HT1080 (cell line): ENCODE measurements around the gene C2orf15. TPM values are rescaled to one million over a fixed set of nuclear protein-coding genes. Genes with fewer than 3 reads are reported as not detected.
"Not testable (repeated sequence)": the region's sequence is repeated elsewhere in the genome, so short reads cannot be mapped to it uniquely, and the experiment has no call there.

ENCODE experiments used
- DNase-seq: peaks from one replicate; pipeline ENCODE4 v3.0.0-alpha.2; 2015; ENCODE audit warnings: low read depth
- polyA plus RNA-seq, 2 experiments: library from polyadenylated mRNA; depleted of rRNA; stranded (reverse); fragments of >200 nt; gene quantifications; 2 replicates each; pipeline ENCODE4 v1.2.3, GENCODE V29; 2015
- total RNA-seq: library from RNA; depleted of rRNA; stranded (reverse); fragments of >200 nt; shearing (Covaris generic); gene quantifications from 2 replicates; pipeline ENCODE4 v1.2.3, GENCODE V29; 2014; rRNA removed

C2orf15 gene, protein sequence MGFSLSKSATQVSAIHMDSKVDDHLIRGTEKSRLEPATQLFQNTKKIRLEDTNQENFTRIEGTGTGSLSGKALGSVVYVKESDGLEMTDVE
- total RNA-seq, result 0.23 TPM in 2 replicates
- 0.20 and 0.44 TPM in 2 replicates for polyA plus RNA-seq (2015; cell fraction: cytosol; rRNA removed)
- 0.08 and 0.51 TPM in 2 replicates for polyA plus RNA-seq (2015; cell fraction: nucleus; rRNA removed)

GRCh38 chr2:99141110-99142108, at the start of gene C2orf15:
Gene C2orf15 (plus strand): TSS chr2:99141707. CDS start chr2:99150559, 8,852 bp downstream.
- peak; percentile 87 for DNase-seq

- DNase-seq, result no peak
These were observed 44.8 kb upstream of the C2orf15 start for GRCh38 chr2:99096728-99097127.

DNA sequence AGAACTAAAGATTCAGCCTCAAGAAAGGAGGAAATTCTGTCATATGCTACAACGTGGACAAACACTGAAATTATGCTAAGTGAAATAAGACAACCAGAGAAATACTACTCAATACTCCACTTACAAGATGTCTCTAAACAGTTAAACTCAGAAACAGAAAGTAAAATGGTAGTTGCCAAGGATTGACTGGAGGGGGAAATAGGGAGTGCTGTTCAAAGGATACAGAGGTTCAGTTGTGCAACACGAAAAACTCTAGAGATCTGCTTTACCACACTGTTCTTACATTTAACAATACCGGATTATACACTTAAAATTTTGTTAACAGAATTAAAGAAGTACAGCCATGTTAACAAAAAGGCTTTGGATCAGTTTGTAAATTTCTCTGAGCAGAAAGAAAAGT, 39.8 kb upstream of the C2orf15 start:
- peak; percentile 18 for DNase-seq

DNA sequence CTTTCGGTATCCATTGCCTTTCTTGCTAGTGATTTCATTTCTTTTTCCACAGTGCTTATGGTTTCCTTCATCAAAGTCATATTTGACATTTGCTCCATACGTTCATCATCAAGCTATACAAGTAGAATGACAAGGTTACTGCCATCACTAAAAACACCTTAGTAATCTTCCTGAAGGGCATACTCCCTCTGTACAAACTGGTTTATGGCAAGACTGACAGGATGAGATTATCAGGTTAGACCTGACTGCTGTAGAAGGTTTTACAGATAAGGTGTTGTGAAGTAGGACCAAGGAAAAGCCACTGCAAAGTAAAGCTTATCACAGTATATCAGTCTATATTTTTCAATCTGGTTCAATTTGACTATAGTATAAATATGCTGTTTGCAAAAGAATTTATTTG, 37.5 kb upstream of the C2orf15 start:
- DNase-seq, result no peak

DNA sequence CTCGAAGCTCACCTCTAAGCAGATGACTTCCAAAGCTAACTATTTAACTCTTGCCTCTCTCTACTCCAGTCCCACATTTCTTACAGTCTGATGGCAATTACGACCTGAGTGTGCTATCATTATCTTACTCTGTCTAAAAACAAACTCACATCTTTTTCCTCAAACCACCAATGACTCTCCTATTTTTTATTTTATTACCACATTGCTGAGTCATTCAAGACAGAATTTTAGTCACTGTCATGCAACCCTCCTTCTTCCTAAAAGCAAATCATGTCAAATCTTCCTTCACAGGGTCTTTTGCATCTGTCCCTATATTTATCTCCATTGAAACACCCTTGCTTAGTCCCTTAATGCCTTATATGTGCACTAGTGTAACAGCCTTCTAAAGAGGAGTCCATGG, 34.6 kb upstream of the C2orf15 start:
- peak; percentile 52 for DNase-seq

DNA sequence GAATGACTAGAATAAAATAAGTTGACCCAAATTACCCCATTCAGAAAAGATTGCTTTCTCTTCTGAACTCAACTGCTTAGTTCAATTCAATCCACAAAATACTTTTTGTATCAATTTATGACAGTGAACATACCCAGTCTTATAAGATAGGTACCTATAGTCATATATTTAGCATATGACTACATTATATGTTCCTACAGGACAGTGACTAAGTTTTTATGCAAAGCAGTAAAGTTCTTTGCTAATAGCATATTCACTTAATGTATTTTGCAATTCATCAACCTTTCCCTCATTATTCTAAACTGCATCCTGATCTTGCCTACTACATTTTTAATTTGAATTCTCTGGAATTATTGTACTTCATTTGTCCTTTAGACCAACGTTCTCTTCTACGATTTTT, 30.3 kb upstream of the C2orf15 start:
- no peak for DNase-seq

- DNase-seq, result no peak
These were observed 29.6 kb upstream of the C2orf15 start for GRCh38 chr2:99111945-99112344.

- DNase-seq, result no peak
These were observed 28.9 kb upstream of the C2orf15 start for GRCh38 chr2:99112617-99113016.

DNA sequence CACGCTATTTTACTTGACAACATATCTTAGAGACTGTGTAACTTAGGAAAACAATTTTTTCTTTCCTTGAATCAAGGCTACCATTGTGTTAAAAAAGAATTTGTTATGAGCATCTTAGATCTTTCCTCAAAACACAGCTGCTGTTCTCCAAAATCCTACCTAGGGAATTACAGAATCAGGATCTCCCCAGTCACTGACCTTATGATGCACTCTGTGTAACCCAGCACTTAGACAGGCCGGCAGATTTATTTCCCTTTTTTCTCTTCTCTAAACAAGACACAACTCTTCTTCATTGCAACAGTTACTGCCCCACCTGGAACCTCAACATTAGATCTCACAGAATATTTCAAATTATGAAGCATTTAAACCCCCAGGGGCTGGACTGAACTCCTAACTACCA, 13.5 kb upstream of the C2orf15 start:
- DNase-seq, result no peak

DNA sequence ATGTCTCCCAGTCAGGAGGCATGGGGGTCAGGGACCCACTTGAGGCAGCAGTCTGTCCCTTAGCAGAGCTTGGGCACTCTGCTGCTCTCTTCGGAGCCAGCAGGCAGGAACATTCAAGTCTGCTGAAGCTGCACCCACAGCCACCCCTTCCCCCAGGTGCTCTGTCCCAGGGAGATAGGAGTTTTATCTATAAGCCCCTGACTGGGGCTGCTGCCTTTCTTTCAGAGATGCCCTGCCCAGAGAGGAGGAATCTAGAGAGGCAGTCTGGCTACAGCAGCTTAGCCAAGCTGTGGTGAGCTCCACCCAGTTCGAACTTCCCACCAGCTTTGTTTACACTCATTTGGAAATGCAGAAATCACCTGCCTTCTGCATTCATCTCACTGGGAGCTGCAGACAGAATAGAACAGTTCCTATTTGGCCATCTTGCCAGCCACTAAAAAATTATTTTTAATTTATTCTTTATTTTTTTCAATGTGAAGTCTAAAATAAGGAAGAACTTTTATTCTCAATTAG, 6.4 kb upstream of the C2orf15 start:
- DNase-seq, result not testable (repeated sequence)

DNA sequence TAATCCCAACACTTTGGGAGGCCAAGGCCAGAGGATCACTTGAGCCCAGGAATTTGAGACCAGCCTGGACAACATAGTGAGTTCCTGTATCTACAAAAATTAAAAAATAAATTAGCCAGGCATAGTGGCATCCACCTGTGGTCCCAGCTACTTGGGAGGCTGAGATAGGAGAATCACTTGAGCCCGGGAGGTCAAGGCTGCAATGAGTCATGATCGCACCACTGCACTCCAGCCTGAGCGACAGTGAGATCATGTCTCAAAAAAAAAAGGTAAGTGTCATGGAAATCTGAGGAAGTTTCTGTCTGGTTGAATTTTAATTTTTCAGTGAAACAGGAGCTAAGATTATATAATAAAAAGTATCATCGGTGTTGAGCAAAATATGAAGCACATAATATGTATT, 2.5 kb upstream of the C2orf15 start:
- peak; percentile 5 for DNase-seq

DNA sequence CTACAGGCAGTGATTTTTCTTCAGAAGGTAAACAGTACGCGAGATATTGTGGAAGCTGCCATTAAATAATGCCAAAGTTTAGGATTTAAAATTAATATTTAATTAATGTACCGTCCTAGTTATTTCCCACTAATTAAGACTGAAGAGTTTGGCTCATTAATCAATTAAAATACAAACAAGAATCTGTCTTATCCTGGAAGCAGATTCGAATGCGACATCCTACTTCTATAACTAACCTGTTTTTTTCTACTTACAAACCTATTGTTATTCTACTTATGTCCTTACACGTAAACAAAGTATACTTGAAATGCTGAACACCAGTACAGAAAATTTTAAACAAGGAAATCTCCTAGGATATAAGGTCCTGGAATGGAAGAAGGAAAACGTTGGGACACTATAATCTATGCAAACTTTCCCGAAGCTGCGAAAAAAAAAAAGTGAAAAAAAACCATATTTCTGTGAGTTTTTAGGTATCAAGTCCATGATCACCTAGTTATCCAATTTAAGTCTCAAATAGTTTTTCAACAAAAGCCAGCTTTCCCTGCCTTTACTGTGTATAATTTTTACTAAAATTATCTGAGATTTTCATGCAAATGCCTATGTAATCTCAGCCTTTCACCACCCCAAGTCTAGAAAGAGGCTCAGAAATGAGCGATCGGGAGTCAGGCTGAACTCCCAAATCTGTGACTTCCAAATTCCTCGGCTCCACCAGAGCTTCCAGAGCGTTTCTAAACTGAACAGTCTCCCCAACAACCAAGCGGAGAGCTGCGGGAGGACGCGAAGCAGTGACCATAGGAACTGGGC, 1.2 kb upstream of the C2orf15 start:
- DNase-seq, result no peak

DNA sequence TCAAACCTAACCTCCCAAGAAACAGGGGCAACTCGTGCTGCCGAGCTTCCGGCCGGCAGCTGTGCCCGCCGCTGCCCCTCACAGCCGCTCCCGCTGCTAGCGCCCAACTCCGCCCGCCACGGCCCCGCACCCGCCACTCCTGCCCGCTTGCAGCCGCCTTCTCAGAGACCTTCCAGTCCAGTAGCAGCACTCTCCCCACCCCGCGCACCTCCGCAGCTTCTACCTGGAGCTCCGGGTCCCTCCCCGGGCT, 722 bp upstream of the C2orf15 start:
- DNase-seq, result no peak

- no peak for DNase-seq
These were observed 9.2 kb downstream of the C2orf15 start for GRCh38 chr2:99150706-99151105.

DNA sequence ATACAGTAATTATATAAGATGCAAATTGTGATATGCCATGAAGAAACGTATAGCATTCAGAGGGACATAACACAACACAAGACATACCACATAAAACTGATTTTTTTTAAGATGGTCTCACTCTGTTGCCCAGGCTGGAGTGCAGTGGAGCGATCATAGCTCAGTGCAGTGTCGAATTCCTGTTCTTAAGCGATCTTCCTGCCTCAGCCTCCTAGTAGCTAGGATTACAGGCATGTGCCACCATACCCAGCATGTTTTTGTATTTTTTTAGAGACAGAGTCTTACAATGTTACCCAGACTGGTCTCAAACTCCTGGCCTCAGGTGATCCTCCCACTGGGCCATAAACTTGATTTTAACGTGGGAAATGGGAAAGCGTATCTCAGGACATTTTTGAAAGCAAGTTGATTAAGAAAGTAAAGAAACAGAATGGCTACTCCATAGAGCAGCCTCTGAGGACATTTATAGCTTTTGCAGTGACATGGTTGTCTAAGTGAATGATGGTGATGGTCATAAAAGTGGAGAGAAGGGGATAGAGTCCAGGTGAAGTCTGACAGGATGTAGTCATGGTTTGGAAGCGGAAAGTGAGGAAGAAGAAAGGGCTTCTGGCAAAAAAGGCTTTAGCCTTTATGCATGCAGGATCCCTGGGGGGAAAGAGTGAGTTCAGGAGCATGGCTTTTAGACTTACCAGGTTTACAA, 10.8 kb downstream of the C2orf15 start:
- no peak for DNase-seq

GRCh38 chr2:99153921-99154604, 12.6 kb downstream of the C2orf15 start:
- DNase-seq, result no peak

DNA sequence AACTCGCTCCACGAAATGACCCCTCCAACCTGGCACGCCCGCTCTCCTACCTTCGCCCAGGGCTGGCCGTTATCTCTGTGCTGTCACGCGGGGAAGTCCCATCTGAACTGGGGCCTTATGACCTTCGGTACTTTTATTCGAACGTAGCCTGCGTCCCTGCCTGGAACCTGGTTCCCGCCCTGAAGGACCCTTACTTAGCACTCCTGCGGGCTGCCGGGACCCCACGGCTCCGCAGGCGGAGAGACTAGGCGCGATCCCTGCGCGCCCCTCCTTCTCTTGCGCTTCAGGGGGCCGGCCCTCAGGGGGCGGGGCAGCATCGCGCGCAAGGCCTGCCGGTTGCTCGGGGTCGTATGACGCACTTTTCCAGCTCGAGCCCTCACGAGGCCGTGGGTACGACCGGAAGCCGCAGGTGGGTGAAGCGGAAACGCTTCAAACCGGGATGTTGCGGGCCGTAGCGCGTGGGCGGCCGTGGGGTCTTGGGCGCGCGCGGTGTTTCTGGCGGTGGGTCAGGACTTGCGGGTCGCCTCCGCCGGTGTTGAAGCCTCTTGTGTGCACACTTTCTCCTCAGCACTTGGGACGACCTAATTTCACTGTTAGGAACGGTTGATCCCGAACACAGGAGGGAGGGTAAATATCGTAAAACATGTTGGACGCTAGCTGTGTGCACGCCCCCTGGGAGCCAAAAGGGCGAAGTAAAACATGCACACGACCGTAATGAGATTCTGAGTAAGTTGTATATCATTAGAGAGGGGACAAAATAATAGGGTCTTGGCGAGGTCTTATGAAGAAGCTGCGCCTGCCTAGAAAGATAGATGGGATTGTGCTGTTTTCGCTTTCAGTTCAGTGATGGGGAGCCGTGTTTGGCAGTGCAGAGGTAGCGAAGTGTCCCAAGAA, 13.4 kb downstream of the C2orf15 start, which contains the start of the genes LIPT1 and TSGA10:
LIPT1 (plus strand) TSS at position 325 of the 894 bp plus-strand sequence. CDS start 6,991 bp downstream, outside the sequence.
TSGA10 (minus strand) TSS at position 300 of the 894 bp plus-strand sequence. CDS start 45,503 bp downstream, outside the sequence.
- peak; percentile 91 for DNase-seq

- no peak for DNase-seq
These were observed 15.4 kb downstream of the C2orf15 start for GRCh38 chr2:99156891-99157290.

DNA sequence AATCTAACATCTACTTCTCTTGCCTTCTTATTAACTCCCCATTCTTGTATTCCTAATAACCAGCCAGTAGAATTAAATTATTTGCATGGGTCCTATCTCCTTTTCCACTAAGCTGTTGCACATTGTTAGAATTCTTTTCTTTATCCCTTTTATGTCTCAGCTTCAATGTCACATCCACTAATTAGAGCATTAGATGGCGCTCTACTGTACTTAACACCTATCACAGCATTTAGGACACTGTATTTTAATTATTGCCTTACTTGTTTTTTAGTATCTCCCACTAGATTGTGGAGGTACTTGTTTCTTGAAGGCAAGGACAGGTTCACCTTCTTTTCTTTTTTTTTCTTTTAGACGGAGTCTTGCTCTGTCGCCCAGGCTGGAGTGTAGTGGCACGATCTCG, 17.1 kb downstream of the C2orf15 start:
- DNase-seq, result no peak
